ENCODE measurements around the gene RPS8. TPM values are rescaled to one million over a fixed set of nuclear protein-coding genes. Genes with fewer than 3 reads are reported as not detected.
"Not testable (repeated sequence)": the region's sequence is repeated elsewhere in the genome, so short reads cannot be mapped to it uniquely, and the experiment has no call there.

RPS8 gene
- total and polyA plus RNA-seq, 4 donors = 1,373 to 3,400 (median 1,929) TPM

DNA sequence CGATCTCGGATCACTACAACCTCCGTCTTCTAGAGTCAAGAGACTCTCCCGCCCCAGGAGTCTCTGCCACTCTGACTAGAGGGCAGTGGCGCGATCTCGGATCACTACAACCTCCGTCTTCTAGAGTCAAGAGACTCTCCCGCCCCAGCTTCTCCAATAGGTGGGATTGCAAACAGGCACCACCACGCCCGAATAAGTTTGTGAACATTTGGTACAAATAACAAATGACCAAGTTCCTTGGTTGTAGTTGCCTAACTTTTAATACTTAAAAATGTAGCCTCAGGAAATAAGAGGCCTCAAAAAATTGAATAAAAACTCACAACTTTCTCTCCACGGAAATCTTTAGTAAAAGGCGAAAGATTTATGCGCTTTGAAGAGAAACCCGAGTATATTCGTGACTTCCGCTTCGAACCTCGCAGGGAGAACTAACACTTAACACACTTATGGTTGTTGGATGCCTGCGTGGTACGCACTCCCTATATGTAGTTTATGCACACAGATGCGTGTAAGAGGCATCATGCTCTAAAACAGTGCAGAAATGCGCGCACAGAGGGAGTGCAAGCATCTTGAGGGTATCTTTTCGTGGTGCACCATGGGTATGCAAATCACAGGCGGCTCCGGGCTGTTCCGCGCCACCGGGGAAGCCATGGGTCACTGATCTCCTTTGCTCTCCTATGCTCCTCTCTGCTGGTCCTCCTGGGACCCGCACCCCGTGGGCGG is 44.4 kb downstream of the RPS8 start:
- intact Hi-C loops (cut with DNase I) = no loop called here
- 0 to 1% methylated on average over 33 of the region's 33 CpGs for WGBS, 2 donors

DNA sequence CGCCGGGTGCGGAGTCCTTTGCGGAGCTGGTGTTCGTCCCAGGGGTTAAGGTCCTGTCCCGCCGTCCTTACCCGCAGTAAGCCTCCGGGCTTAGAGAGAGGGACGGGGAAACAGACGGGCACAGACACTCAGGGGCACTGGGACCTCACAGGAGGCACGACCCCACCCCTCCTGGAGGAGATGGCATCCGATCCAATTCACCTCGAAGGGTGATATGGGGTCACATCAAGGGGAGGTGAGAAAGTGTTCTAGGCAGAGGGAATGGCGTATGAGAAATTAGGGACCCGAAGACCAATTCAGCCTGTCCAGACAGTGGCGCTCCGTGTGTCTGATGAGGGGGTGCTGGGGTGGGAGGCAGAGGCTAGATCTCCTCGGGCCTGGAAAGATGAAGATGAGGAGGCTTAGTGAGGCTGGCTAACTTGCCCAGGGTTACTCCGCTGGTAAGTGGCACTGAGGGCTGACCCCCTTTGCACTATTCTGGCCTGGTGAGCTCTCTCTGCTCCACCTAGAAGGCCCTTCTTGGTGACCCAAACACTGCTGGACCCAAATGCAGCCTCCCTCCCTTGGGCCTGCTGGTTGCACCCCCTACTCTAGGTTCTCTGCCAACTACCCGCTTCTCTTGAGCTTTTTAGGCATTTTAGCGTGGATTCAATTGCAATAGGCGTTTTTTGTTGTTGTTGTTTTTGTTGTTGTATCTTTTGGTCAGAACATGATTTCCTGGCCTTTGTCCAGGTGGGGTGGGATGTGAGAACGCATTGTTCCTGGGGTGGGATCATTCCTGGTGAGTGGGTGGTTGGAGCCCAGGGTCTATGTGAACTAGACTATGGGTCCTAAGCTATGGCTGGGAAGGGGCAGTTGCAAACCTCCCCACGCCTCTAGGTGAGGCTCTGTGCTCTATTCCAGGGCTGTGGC is 45.2 kb downstream of the RPS8 start:
- intact Hi-C loops (cut with DNase I) = no loop called here
- H3K36me3 ChIP-seq (ENCODE audit: control insufficient read depth in 1 of 2, insufficient read depth in 2 of 2, low read length in 1 of 2) = no peaks in the 10 kb centered on the region
- ATAC-seq (ENCODE audit: low FRiP score) = peak; percentile 44
- DNase-seq = peak; percentile 43 to 55
- no peaks in the 10 kb centered on the region for H3K4me1 ChIP-seq (ENCODE audit: control insufficient read depth in 1 of 2, insufficient read depth in 2 of 2, low read length in 2 of 2)
- peak overlapping the region; percentile 15 to 56 for H3K4me3 ChIP-seq (ENCODE audit: low read length in 2 of 2)
- H3K27ac ChIP-seq (ENCODE audit: low read depth in 1 of 2, low read length in 2 of 2) = peak overlapping the region; percentile 79 to 96
- H3K9me3 ChIP-seq (ENCODE audit: control insufficient read depth, low read length) = no peaks in the 10 kb centered on the region
- H3K27me3 ChIP-seq (ENCODE audit: control insufficient read depth in 1 of 2, insufficient read depth in 2 of 2, low read length in 1 of 2) = no peaks in the 10 kb centered on the region
- 20 to 23% methylated on average over 25 of the region's 25 CpGs for WGBS, 2 donors

More for the DNA sequence above, 44.4 kb downstream of the RPS8 start:
- DNase-seq (peak; percentile 85 to 90), ATAC-seq (ENCODE audit: low FRiP score) (peak; percentile 93)
- no peaks in the 10 kb centered on the region for H3K27me3 ChIP-seq (ENCODE audit: control insufficient read depth in 1 of 2, insufficient read depth in 2 of 2, low read length in 1 of 2)
- no peaks in the 10 kb centered on the region for H3K36me3 ChIP-seq (ENCODE audit: control insufficient read depth in 1 of 2, insufficient read depth in 2 of 2, low read length in 1 of 2)
- H3K4me1 ChIP-seq (ENCODE audit: control insufficient read depth in 1 of 2, insufficient read depth in 2 of 2, low read length in 2 of 2) = no peaks in the 10 kb centered on the region
- H3K27ac ChIP-seq (ENCODE audit: low read depth in 1 of 2, low read length in 2 of 2) = peak overlapping the region; percentile 85 to 96
- peak overlapping the region; percentile 15 to 56 for H3K4me3 ChIP-seq (ENCODE audit: low read length in 2 of 2)
- H3K9me3 ChIP-seq (ENCODE audit: control insufficient read depth, low read length) = no peaks in the 10 kb centered on the region

DNA sequence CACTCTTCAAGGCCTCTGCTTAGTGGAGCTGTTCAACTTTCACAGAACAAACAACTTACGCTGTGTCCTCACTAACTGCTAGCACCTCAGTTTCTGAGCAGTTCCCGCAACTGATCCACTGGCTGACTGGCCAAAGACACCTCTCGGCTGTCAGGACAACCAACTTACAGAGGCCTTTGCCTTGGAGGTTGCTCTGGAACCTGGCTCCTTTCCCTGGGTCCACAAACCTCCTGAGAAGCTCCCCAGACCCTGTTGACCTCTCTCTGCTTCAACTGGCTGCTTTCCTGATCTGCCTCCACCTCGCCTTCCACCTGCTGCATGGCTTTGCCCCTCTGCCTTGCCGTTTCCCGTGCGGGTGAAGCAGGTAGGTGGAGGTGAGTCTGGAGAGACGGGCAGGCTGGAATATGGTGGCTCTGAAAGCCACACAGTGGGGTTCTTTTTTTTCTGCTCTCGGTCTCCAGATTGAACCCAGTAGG is 45.9 kb downstream of the RPS8 start:
- H3K9me3 ChIP-seq (ENCODE audit: control insufficient read depth, low read length) = no peaks in the 10 kb centered on the region
- 87 to 91% methylated on average over 9 of the region's 9 CpGs for WGBS, 2 donors
- peak overlapping the region in 1 of 2 donors; percentile 1 for H3K27ac ChIP-seq (ENCODE audit: low read depth in 1 of 2, low read length in 2 of 2)
- no peaks in the 10 kb centered on the region for H3K27me3 ChIP-seq (ENCODE audit: control insufficient read depth in 1 of 2, insufficient read depth in 2 of 2, low read length in 1 of 2)
- intact Hi-C loops (cut with DNase I) = no loop called here
- H3K36me3 ChIP-seq (ENCODE audit: control insufficient read depth in 1 of 2, insufficient read depth in 2 of 2, low read length in 1 of 2) = no peaks in the 10 kb centered on the region
- no peak for ATAC-seq (ENCODE audit: low FRiP score)
- no peaks in the 10 kb centered on the region for H3K4me1 ChIP-seq (ENCODE audit: control insufficient read depth in 1 of 2, insufficient read depth in 2 of 2, low read length in 2 of 2)
- no peak overlapping the region for H3K4me3 ChIP-seq (ENCODE audit: low read length in 2 of 2)
- DNase-seq = peak; percentile 45 to 69

DNA sequence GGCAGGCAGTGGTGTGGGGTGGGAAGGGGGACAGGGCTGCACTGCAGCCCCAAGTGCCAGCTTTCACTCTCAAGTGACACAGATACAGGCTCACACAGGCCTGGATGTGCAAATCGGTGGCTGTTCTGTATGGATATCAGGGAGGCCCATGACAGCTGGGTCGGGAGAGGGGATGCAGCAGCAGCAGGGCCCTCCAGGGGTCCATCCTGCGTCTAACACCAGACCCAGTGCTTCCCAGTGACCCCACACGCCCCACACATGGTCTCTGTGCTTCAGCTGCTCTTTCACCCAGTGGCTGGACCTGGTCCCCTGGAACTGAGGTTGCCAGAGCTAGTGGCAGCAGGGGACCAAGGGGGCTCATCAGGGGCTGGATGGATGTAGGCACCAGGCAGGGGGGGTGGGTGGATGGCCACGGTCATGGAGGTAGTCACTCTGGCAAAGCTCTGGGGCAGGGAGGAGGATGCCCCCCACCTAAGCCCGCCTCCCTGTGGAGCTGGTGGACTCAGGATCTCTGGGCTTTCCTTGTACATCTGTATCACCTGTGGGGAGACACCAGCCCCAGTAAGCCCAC is 46.9 kb downstream of the RPS8 start:
- intact Hi-C loops (cut with DNase I) = no loop called here
- ATAC-seq (ENCODE audit: low FRiP score) (no peak), DNase-seq (peak; percentile 46 to 73)
- no peak overlapping the region for H3K27ac ChIP-seq (ENCODE audit: low read depth in 1 of 2, low read length in 2 of 2)
- H3K36me3 ChIP-seq (ENCODE audit: control insufficient read depth in 1 of 2, insufficient read depth in 2 of 2, low read length in 1 of 2) = no peaks in the 10 kb centered on the region
- WGBS, 2 donors = 87 to 95% methylated on average over 6 of the region's 6 CpGs
- no peaks in the 10 kb centered on the region for H3K4me1 ChIP-seq (ENCODE audit: control insufficient read depth in 1 of 2, insufficient read depth in 2 of 2, low read length in 2 of 2)
- no peaks in the 10 kb centered on the region for H3K27me3 ChIP-seq (ENCODE audit: control insufficient read depth in 1 of 2, insufficient read depth in 2 of 2, low read length in 1 of 2)
- no peaks in the 10 kb centered on the region for H3K9me3 ChIP-seq (ENCODE audit: control insufficient read depth, low read length)
- no peak overlapping the region for H3K4me3 ChIP-seq (ENCODE audit: low read length in 2 of 2)

DNA sequence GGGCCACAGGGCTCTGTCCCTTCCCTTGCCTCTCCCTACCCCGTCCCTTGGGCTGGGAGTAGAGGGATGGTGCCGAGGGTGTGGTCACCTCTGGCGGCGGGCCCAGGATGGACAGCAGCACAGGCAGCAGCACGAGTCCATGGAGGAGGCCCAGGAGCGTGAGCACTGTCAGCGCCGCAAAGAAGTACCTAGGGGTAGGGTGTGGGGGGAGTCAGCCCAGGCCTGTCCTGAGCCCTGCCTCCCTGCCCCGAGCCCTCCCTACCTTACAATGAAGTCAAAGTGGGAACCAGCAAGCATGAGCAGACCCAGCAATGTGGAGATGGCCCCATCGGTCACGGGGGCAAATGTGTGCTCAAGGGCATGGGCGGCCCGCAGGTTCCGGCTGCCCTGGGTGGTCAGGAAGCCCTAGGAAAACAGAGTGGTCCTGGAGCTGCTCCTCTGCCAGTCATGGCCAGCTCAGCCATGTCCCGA is 47.7 kb downstream of the RPS8 start:
- intact Hi-C loops (cut with DNase I) = no loop called here
- Histone ChIP-seq H3K9me3 (ENCODE audit: control insufficient read depth, low read length) (no peaks in the 10 kb centered on the region), H3K27ac (ENCODE audit: low read depth in 1 of 2, low read length in 2 of 2) (no peak overlapping the region), H3K4me3 (ENCODE audit: low read length in 2 of 2) (no peak overlapping the region), H3K36me3 (ENCODE audit: control insufficient read depth in 1 of 2, insufficient read depth in 2 of 2, low read length in 1 of 2) (no peaks in the 10 kb centered on the region), H3K4me1 (ENCODE audit: control insufficient read depth in 1 of 2, insufficient read depth in 2 of 2, low read length in 2 of 2) (no peaks in the 10 kb centered on the region), H3K27me3 (ENCODE audit: control insufficient read depth in 1 of 2, insufficient read depth in 2 of 2, low read length in 1 of 2) (no peaks in the 10 kb centered on the region)
- DNase-seq = peak in 1 of 2 donors; percentile 72
- no peak for ATAC-seq (ENCODE audit: low FRiP score)
- WGBS, 2 donors = 88 to 94% methylated on average over 14 to 15 of the region's 15 CpGs

DNA sequence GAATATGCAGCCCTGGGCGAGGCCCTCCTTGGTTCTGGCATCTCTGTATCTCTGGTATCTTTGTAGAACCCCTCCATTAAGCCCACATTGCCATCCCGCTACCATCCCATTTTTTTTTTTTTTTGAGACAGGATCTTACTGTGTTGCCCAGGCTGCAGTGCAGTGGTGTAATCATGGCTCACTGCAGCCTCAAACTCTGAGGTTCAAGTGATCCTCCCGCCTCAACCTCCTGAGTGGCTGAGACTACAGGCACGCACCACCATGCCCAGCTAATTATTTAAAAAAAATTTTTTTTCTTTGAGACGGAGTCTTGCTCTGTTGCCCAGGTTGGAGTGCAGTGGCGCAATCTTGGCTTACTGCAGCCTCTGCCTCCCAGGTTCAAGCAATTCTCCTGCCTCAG is 49.1 kb downstream of the RPS8 start:
- ATAC-seq (ENCODE audit: low FRiP score); H3K27me3 ChIP-seq (ENCODE audit: control insufficient read depth in 1 of 2, insufficient read depth in 2 of 2, low read length in 1 of 2); intact Hi-C loops (cut with DNase I); H3K9me3 ChIP-seq (ENCODE audit: control insufficient read depth, low read length); H3K27ac ChIP-seq (ENCODE audit: low read depth in 1 of 2, low read length in 2 of 2); H3K36me3 ChIP-seq (ENCODE audit: control insufficient read depth in 1 of 2, insufficient read depth in 2 of 2, low read length in 1 of 2); H3K4me1 ChIP-seq (ENCODE audit: control insufficient read depth in 1 of 2, insufficient read depth in 2 of 2, low read length in 2 of 2); H3K4me3 ChIP-seq (ENCODE audit: low read length in 2 of 2): not testable (repeated sequence)
- peak in 1 of 2 donors; percentile 55 for DNase-seq
- 95% methylated on average over 6 of the region's 6 CpGs for WGBS, 2 donors

DNA sequence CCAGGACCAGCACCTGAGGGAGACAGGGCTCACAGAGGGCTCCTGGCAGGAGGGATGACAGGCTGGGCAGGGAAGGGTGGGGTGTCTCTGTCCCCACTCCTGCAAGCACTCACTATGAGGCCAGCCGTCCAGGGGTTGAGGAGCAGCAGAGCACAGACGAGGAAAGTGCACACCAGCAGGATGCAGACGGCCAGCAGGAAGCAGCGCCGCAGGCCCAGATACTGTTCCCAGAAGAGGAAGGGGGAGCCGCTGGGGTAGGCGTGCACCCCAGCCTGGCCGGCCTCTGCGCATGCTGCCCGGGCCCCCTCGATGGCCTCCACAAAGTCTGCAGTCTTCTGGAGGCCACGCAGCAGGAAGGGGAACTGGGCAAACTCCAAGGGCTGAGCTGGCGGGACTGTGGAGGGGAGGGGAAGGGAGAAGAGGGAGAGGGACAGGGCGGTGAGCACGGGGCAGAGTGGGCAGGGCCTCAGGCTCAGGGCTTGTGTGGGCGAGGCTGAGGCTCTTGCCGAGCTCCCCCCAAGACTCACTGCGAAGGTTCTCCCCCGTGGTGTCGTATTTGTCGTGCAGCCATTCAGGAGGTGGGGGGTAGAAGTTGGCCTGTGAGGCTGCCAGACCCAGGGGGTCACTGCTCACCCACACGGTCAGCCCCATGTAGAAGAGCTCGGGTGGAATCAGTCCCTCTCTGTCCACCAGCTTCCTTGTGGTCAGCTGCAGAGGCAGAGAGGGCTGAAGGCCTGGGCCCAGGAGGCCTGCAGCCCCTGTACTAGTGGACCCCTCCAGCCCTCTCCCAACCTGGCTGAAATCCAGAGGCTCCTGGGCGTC is 51.2 kb downstream of the RPS8 start:
- ATAC-seq (ENCODE audit: low FRiP score) (peak; percentile 83), DNase-seq (peak; percentile 86 to 92)
- H3K36me3 ChIP-seq (ENCODE audit: control insufficient read depth in 1 of 2, insufficient read depth in 2 of 2, low read length in 1 of 2) = no peaks in the 10 kb centered on the region
- WGBS, 2 donors = 76 to 85% methylated on average over 24 of the region's 24 CpGs
- no peaks in the 10 kb centered on the region for H3K27me3 ChIP-seq (ENCODE audit: control insufficient read depth in 1 of 2, insufficient read depth in 2 of 2, low read length in 1 of 2)
- no peaks in the 10 kb centered on the region for H3K9me3 ChIP-seq (ENCODE audit: control insufficient read depth, low read length)
- no peak overlapping the region for H3K4me3 ChIP-seq (ENCODE audit: low read length in 2 of 2)
- H3K4me1 ChIP-seq (ENCODE audit: control insufficient read depth in 1 of 2, insufficient read depth in 2 of 2, low read length in 2 of 2) = no peaks in the 10 kb centered on the region
- intact Hi-C loops (cut with DNase I) = no loop called here
- H3K27ac ChIP-seq (ENCODE audit: low read depth in 1 of 2, low read length in 2 of 2) = no peak overlapping the region
